Body of pancreas (tissue), 4 donors: Measurements from ENCODE around the gene UBAP2L.

Experiments
- CTCF ChIP-seq, 7 experiments: fragments of 450-650 bp in 4 of 7; fragments of 200-600 bp in 3 of 7; sonication (generic) in 3 of 7; IDR thresholded peaks; one replicate each; pipeline ENCODE4 v1.5.1; 2016 to 2019; ENCODE audit warnings: antibody characterized with exemption in 7 of 7
- POLR2A ChIP-seq, 3 donors: fragments of 450-650 bp; IDR thresholded peaks; one replicate each; pipeline ENCODE4 v1.6.1; 2016; ENCODE audit warnings: antibody characterized with exemption in 3 of 3, mild to moderate bottlenecking in 2 of 3

GRCh38 chr1:154306151-154306550 is 85.4 kb downstream of the UBAP2L start:
- TF ChIP-seq CTCF (IDR thresholded peaks at IDR 0.05) (no peak), POLR2A (IDR thresholded peaks at IDR 0.05) (no peak)
